ENCODE results near the gene NTF3. TPM values are rescaled to one million over a fixed set of nuclear protein-coding genes. Genes with fewer than 3 reads are reported as not detected.

NTF3 gene
- total RNA-seq = 1.2 TPM
- long read RNA-seq, partial matches to known transcripts = 0 of 1 reads
- long read RNA-seq, other reads (novel, unspliced or antisense) = 0 of 1 reads

DNA sequence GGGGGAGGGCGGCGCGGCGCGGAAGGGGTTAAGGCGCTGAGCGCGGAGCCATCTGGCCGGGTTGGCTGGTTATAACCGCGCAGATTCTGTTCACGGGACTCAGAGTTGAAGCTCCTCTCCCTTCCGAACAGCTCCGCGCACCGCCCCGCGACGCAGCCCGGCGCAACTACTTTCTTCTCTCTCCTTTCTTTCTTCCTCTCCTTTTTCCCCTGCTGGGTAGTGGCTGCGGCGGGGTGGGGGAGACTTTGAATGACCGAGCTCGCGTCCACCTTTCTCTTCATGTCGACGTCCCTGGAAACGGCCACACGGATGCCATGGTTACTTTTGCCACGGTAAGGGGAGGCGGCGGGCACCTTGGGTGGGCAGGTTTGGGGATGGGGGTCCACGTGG is at the start of gene NTF3:
NTF3 (plus strand) TSS at position 98 of the 390 bp plus-strand sequence; CDS start at position 315, 217 bp downstream.
- H3K27ac ChIP-seq = no peak within 1 kb of the TSS
- no peaks in the 10 kb centered on the region for H3K36me3 ChIP-seq
- no peak for ATAC-seq
- DNase-seq = no peak
- H3K4me1 ChIP-seq = peaks cover 36% of the 10 kb centered on the region
- intact Hi-C loops (cut with DNase I) = no loop called here
- H3K4me3 ChIP-seq = peak within 1 kb of the TSS; percentile 41
- H3K27me3 ChIP-seq (ENCODE audit: low read depth) = peaks cover 65% of the 10 kb centered on the region
- TF ChIP-seq, protein P1, sequence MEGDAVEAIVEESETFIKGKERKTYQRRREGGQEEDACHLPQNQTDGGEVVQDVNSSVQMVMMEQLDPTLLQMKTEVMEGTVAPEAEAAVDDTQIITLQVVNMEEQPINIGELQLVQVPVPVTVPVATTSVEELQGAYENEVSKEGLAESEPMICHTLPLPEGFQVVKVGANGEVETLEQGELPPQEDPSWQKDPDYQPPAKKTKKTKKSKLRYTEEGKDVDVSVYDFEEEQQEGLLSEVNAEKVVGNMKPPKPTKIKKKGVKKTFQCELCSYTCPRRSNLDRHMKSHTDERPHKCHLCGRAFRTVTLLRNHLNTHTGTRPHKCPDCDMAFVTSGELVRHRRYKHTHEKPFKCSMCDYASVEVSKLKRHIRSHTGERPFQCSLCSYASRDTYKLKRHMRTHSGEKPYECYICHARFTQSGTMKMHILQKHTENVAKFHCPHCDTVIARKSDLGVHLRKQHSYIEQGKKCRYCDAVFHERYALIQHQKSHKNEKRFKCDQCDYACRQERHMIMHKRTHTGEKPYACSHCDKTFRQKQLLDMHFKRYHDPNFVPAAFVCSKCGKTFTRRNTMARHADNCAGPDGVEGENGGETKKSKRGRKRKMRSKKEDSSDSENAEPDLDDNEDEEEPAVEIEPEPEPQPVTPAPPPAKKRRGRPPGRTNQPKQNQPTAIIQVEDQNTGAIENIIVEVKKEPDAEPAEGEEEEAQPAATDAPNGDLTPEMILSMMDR (IDR thresholded peaks at IDR 0.05) = no peak
- H3K9me3 ChIP-seq = no peaks in the 10 kb centered on the region

DNA sequence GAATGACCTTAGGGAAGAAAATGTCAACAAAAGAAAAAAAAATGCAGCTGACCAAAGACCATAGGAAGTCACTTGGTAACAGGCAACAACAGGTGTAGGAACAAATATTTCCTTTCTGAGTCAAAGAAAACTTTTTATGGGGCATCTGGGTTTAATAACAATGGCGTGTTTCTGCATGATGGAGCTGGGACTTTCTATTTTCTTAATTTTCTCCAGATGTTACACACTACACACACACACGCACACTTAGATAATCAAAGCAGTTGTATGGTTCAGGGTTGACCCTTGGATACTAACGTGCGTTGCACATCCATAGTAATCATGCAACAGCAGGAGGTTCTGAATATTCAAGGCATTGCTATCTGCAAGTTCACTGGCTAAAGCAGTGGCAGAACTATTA is 47.9 kb upstream of the NTF3 start:
- H3K27ac ChIP-seq = no peak overlapping the region
- ATAC-seq = no peak
- no peaks in the 10 kb centered on the region for H3K27me3 ChIP-seq (ENCODE audit: low read depth)
- no peaks in the 10 kb centered on the region for H3K36me3 ChIP-seq
- intact Hi-C loops (cut with DNase I) = no loop called here
- DNase-seq = no peak
- H3K4me3 ChIP-seq = no peak overlapping the region
- H3K9me3 ChIP-seq = no peaks in the 10 kb centered on the region
- H3K4me1 ChIP-seq = no peaks in the 10 kb centered on the region
- TF ChIP-seq, protein P1 (IDR thresholded peaks at IDR 0.05) = no peak

DNA sequence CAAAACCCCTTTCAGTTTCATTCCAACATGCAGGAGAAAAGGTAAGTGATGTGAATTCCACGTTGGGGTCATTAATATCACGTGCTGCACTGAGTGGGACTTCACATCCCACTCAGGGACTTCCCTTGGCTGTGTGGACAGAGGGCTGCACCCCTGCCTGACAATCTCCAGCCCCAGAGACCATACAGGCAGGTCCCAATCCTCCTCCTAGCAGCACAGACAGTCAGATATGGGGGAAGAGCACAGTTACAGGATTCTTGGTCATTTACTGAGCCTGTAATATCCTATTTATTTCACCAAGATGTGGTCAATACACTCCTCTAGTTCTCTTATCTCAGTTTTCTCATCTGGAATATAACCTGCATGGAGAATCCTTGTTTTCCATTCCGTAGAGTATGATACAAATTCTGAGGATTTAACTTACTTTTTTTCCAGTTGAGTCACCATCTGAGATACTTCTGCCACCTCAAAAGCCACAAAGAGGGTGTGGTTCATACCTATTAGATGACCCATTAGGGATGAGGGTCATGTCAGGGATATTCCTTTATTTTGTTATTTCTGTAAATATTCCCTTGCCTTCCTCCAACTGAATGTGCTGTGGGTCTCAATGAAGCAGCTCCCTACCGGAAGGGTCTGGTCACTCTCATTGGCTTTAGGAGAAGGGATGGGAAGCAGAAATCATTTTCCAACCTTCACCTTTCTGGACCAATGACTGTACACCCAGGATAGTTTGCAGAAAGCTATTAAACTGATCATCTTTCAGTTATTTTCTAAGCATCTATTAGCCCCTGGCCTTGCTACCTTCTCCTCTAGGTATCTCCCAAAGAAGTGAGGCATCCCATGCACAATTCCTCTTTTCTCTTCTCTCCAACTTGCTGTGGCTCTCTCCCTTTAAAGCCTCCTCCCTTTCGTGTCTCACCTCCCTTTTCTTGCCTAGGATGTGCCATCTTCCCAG is 43.0 kb upstream of the NTF3 start:
- ATAC-seq (no peak), DNase-seq (no peak)
- H3K9me3 ChIP-seq = no peaks in the 10 kb centered on the region
- H3K36me3 ChIP-seq = no peaks in the 10 kb centered on the region
- H3K4me3 ChIP-seq = no peak overlapping the region
- TF ChIP-seq, protein P1 (IDR thresholded peaks at IDR 0.05) = no peak
- H3K27me3 ChIP-seq (ENCODE audit: low read depth) = no peaks in the 10 kb centered on the region
- no peak overlapping the region for H3K27ac ChIP-seq
- intact Hi-C loops (cut with DNase I) = no loop called here
- H3K4me1 ChIP-seq = no peaks in the 10 kb centered on the region

DNA sequence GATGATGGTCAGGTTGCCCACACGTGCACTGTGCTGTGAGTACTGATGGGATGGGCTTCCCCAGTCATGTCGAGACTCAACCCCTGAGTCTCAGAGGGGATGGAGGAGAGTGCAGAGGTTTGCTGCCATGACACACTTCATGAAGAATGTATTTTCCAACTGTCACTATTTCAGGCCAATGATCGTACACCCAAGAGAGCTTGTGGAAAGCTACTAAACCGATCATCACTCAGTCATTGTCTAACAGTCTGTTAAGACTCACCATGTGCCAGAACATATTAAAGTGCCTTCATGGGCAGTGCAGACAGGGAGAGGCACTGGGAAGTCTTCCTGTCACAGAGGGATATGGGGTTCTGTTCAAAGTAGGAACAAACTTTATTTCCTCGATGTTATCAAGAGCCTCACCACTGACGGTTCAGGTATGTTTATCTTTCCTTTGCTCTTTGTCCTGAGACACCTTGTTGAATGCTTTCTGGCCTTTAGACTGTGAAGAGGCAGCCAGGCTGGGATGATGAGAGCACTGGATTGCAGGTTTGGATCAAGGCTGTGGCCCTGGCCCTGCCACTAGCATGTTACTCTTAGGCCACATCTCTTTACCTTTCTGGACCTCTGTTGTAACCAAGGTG is 41.6 kb upstream of the NTF3 start:
- intact Hi-C loops (cut with DNase I) = no loop called here
- ATAC-seq (no peak), DNase-seq (no peak)
- Histone ChIP-seq H3K27me3 (ENCODE audit: low read depth) (no peaks in the 10 kb centered on the region), H3K4me1 (no peaks in the 10 kb centered on the region), H3K27ac (no peak overlapping the region), H3K9me3 (no peaks in the 10 kb centered on the region), H3K36me3 (no peaks in the 10 kb centered on the region), H3K4me3 (no peak overlapping the region)
- TF ChIP-seq, protein P1 (IDR thresholded peaks at IDR 0.05) = no peak

DNA sequence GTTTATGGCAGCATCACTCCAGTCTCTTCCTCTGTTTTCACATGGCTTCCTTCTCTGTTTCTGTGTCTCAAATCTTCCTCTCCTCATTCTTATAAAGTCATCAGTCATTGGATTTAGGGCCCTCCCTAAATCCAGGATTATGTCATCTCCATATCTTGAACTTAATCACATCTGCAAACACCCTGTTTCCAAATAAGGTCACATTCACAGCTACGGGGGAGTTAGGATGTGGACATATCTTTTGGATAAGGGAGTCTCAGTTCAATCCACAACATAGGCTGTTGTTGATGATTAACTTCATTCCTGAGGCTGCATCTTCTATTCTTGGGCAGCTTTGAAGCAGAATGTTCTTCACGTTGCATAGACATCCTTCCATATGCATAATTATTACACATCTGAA is 40.3 kb upstream of the NTF3 start:
- ATAC-seq = no peak
- TF ChIP-seq, protein P1 (IDR thresholded peaks at IDR 0.05) = no peak
- Histone ChIP-seq H3K9me3 (no peaks in the 10 kb centered on the region), H3K36me3 (no peaks in the 10 kb centered on the region), H3K4me1 (no peaks in the 10 kb centered on the region), H3K27ac (no peak overlapping the region), H3K4me3 (no peak overlapping the region), H3K27me3 (ENCODE audit: low read depth) (no peaks in the 10 kb centered on the region)
- DNase-seq = no peak
- intact Hi-C loops (cut with DNase I) = no loop called here
